ENCODE measurements around the gene TXN.

TXN gene

GRCh38 chr9:110207071-110207641 lies 49.2 kb downstream of the TXN start:
- no peak for TF ChIP-seq GATA3 (IDR thresholded peaks at IDR 0.05; ENCODE audit: low read depth, low read length)
- TF ChIP-seq GATA2 (IDR thresholded peaks at IDR 0.05; ENCODE audit: low read depth, low read length), result no peak

DNA sequence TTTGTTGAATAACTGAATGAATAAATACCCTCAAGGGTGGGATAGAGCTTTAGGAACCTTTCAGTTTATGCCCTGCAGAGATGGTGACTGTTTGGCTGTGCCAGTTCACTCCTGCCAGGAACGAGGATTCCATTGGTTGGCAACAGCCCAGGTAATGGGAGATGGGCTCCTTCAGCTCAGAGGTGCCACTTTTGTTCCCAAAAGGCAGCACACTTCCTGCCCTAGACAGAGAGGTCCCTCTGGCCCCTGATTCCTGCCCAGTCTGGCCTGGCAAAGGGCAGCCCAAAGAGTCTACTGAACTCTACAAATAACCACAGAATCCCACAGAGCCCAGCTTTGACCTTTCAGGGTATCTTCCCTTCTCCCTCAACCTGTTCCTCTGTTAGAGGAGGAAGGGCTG lies 49.9 kb downstream of the TXN start:
- TF ChIP-seq GATA2 (IDR thresholded peaks at IDR 0.05; ENCODE audit: low read depth, low read length) (no peak), GATA3 (IDR thresholded peaks at IDR 0.05; ENCODE audit: low read depth, low read length) (no peak)

DNA sequence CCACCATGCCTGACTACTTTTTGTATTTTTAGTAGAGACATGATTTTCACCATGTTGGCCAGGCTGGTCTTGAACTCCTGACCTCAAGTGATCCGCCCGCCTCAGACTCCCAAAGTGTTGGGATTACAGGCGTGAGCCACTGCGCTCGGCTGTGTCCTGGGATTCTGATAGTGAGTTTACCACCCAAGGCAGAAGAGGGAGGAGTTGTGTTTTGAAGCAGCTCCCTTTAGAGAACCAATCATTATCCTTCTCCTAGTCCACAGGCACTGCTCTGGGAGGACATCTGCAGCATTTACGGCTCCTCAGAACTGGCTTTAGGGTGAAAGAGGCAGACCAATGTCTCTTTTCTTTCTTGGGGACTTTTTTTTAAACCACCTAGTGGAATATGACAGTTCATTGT lies 54.1 kb downstream of the TXN start:
- TF ChIP-seq GATA2 (IDR thresholded peaks at IDR 0.05; ENCODE audit: low read depth, low read length), result no peak
- TF ChIP-seq GATA3 (IDR thresholded peaks at IDR 0.05; ENCODE audit: low read depth, low read length), result no peak

DNA sequence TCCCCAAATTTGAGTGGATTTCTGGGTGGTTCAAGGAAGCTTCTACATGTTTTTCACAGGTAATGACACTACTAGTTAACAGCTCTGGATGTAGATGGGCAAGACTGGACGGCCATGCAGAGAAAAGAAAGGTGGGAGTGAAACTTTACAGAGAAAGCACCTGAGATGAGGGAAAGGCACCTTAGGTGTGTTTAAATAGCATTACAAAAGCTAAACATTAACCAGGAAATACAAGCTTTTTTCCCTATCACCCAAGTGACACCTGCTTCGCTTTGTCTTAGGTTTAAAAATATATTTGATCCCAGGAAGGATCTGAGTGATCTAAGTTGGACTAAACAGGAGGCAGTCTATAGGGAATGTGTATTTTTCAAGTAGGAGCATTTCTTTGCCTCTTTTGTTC lies 56.7 kb downstream of the TXN start:
- TF ChIP-seq GATA2 (IDR thresholded peaks at IDR 0.05; ENCODE audit: low read depth, low read length) (no peak), GATA3 (IDR thresholded peaks at IDR 0.05; ENCODE audit: low read depth, low read length) (no peak)

DNA sequence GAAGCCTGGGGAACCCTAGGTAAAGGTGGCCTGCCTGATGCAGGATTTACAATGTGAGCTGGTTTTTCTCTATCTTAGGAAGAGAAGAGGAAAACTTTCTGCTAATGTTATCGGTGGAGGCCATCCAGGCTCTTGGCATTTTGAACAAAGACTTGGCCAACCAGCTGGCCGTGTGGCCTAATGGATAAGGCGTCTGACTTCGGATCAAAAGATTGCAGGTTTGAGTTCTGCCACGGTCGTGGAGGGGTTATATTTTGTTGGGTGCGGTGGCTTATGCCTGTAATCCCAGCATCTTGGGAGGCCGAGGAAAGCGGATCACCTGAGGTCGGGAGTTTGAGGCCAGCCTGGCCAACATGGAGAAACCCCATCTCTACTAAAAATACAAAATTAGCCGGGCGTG lies 58.0 kb downstream of the TXN start:
- TF ChIP-seq GATA3 (IDR thresholded peaks at IDR 0.05; ENCODE audit: low read depth, low read length) (no peak), GATA2 (IDR thresholded peaks at IDR 0.05; ENCODE audit: low read depth, low read length) (no peak)

- TF ChIP-seq GATA3 (IDR thresholded peaks at IDR 0.05; ENCODE audit: low read depth, low read length) (no peak), GATA2 (IDR thresholded peaks at IDR 0.05; ENCODE audit: low read depth, low read length) (no peak)
Measured at GRCh38 chr9:110197330-110198187, 58.7 kb downstream of the TXN start.
